Epithelial cell of esophagus (primary cell): ENCODE measurements around the gene ARHGAP4.

Source experiments
- DNase-seq: peaks from one replicate; pipeline ENCODE4 v3.0.0; 2010; ENCODE audit warnings: low read depth
- H3K4me3 ChIP-seq: 2 replicates; pipeline ENCODE4 v1.5.1; 2011; ENCODE audit warnings: mild to moderate bottlenecking, low read length, control low read depth
- TF ChIP-seq, protein P1 (sequence below): IDR thresholded peaks from 2 replicates; pipeline ENCODE4 v1.5.1; 2011; ENCODE audit warnings: low read depth, mild to moderate bottlenecking, low read length, control low read depth, inconsistent platforms; ENCODE audit not compliant: insufficient read depth; ENCODE audit errors: missing control alignments

Gene ARHGAP4

DNA sequence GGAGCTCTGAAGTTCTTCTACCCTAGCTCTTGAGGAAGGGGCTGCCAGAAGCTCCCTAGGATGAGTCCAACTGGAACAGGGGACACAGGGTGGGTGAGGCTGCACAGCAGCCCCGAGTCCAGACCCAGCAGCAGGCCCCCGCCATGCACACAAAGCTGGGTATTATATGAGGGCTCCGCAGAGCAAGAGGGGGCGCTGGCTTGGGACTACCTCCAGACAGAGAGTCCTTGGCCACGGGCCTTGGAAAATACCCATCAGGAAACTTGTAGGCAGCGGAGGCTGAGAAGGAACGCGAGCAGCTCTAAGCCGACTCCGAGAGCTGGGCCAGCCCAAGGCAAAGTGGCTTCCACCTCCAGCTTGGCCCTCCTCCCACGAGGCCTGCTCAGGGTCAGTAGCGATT lies 37.5 kb upstream of the ARHGAP4 start:
- no peak for DNase-seq
- H3K4me3 ChIP-seq = no peak overlapping the region
- TF ChIP-seq, protein P1, sequence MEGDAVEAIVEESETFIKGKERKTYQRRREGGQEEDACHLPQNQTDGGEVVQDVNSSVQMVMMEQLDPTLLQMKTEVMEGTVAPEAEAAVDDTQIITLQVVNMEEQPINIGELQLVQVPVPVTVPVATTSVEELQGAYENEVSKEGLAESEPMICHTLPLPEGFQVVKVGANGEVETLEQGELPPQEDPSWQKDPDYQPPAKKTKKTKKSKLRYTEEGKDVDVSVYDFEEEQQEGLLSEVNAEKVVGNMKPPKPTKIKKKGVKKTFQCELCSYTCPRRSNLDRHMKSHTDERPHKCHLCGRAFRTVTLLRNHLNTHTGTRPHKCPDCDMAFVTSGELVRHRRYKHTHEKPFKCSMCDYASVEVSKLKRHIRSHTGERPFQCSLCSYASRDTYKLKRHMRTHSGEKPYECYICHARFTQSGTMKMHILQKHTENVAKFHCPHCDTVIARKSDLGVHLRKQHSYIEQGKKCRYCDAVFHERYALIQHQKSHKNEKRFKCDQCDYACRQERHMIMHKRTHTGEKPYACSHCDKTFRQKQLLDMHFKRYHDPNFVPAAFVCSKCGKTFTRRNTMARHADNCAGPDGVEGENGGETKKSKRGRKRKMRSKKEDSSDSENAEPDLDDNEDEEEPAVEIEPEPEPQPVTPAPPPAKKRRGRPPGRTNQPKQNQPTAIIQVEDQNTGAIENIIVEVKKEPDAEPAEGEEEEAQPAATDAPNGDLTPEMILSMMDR = no peak

GRCh38 chrX:153961292-153961691 lies 35.2 kb upstream of the ARHGAP4 start:
- no peak overlapping the region for H3K4me3 ChIP-seq
- TF ChIP-seq, protein P1 = no peak
- no peak for DNase-seq

- TF ChIP-seq, protein P1 = no peak
- DNase-seq = no peak
- H3K4me3 ChIP-seq = no peak overlapping the region
These were observed 34.7 kb upstream of the ARHGAP4 start for GRCh38 chrX:153960786-153961185.

- TF ChIP-seq, protein P1 = no peak
- no peak for DNase-seq
- no peak overlapping the region for H3K4me3 ChIP-seq
These were observed 34.0 kb upstream of the ARHGAP4 start for GRCh38 chrX:153960077-153960476.

- TF ChIP-seq, protein P1 = no peak
- DNase-seq = no peak
- no peak overlapping the region for H3K4me3 ChIP-seq
These were observed 33.6 kb upstream of the ARHGAP4 start for GRCh38 chrX:153959649-153960048.

- TF ChIP-seq, protein P1 = no peak
- no peak for DNase-seq
- no peak overlapping the region for H3K4me3 ChIP-seq
These were observed 32.5 kb upstream of the ARHGAP4 start for GRCh38 chrX:153958605-153959004.

DNA sequence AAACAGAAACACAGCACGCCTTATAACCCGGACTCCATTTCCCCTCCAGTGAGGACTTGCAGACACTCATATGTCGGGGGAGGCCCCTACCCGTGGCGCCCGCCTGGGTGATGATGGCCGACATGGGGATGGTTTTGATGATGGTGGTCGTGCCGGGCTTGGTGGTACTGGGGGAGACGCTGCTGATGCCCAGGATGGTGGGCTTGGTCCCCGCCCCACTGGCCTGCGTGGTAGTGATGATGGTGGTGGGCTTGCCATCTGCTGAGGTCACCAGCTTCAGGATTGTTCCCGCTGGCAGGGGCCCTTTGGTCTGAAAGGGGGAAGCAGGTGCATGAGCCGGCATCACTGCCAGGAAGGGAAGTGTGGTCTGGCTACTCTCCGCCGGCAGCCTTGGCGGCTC lies 31.2 kb upstream of the ARHGAP4 start:
- TF ChIP-seq, protein P1 = no peak
- no peak for DNase-seq
- no peak overlapping the region for H3K4me3 ChIP-seq
